Right cardiac atrium (tissue), 5 donors: ENCODE measurements around the gene TTN. TPM values are rescaled to one million over a fixed set of nuclear protein-coding genes. Genes with fewer than 3 reads are reported as not detected.

Source experiments
- ATAC-seq, 2 donors: fragments of 200-7000 bp; cut with Tn5 transposase; one replicate each; pipeline versions ENCODE4 v1.8.0 to v1.9.1; 2020; ENCODE audit warnings: moderate library complexity in 2 of 2, mild to moderate bottlenecking in 1 of 2
- DNase-seq, 3 donors: peaks; one replicate each; pipeline ENCODE4 v3.0.0-alpha.2; 2020
- H3K27ac ChIP-seq: one replicate; pipeline ENCODE4 v1.5.1; 2013; ENCODE audit warnings: mild to moderate bottlenecking, low read length, control low read depth, moderate library complexity
- H3K27me3 ChIP-seq: one replicate; pipeline ENCODE4 v1.6.1; 2013; ENCODE audit not compliant: control insufficient read depth, insufficient read depth
- H3K4me1 ChIP-seq: one replicate; pipeline ENCODE4 v1.6.1; 2013; ENCODE audit warnings: low read length; ENCODE audit not compliant: control insufficient read depth, insufficient read depth
- H3K4me3 ChIP-seq: one replicate; pipeline ENCODE4 v1.5.1; 2013; ENCODE audit warnings: low read length, control low read depth
- H3K9me3 ChIP-seq: one replicate; pipeline ENCODE4 v1.6.1; 2013; ENCODE audit warnings: low read length; ENCODE audit not compliant: control insufficient read depth
- WGBS: extraction: QIAGEN DNeasy Blood & Tissue Kit; methylation state at CpG from one replicate; pipeline ENCODE4 v1.1.7; 2013; 5-methylcytosine and 5-hydroxymethylcytosine counted together
- intact Hi-C, 4 donors: fragments of 100-400 bp; cut with DNase I; formaldehyde crosslinking; loops; one replicate each; pipeline versions ENCODE4 v1.11.0 to v1.14.0; 2022 to 2023
- polyA plus RNA-seq: library from polyadenylated mRNA; stranded (reverse); fragments of 200-250 nt; gene quantifications from one replicate; pipeline ENCODE4 v1.2.3, GENCODE V29; 2013
- total RNA-seq, 4 donors: library from RNA; stranded (reverse); fragmentation: NEBNext Ultra II Directional; extraction: Animal tissue kit (Norgen Biotek cat#: 25700); gene quantifications; one replicate each; pipeline ENCODE4 v1.2.1, GENCODE V29; 2021
- donor health status: healthy with polysubstance abuse.
- donor health status: DM: no; HTN: yes; CAD: no.
- donor health status: DM: no; HTN: no; CAD: no.
- donor health status: DM: no; HTN: yes; CAD: no; lungs with severe emphysema.
- donor health status: DM: yes; HTN: yes; CAD: no.

Gene TTN
- total and polyA plus RNA-seq, 5 donors: 266 to 2,179 (median 1,828) TPM

GRCh38 chr2:178478439-178479274, 328.6 kb downstream of the TTN start, which contains the start of gene FKBP7:
Gene FKBP7 (minus strand): TSS chr2:178478600. CDS start chr2:178478499, 101 bp downstream.
- intact Hi-C loops: loop anchor here in 1 of 4 donors (2.0 kb wide), 1 partner anchor 28 kb away; the partner anchor contains the start of genes PJVK and PRKRA
- peak; percentile 90 to 96 (median 95) for DNase-seq
- ATAC-seq: peak; percentile 90 to 91
- WGBS: 2% methylated on average over 56 of the region's 56 CpGs
- Histone ChIP-seq H3K4me1 (peaks cover 9% of the 10 kb centered on the region), H3K27ac (peak within 1 kb of the TSS; percentile 99), H3K4me3 (peak within 1 kb of the TSS; percentile 92), H3K9me3 (no peaks in the 10 kb centered on the region), H3K27me3 (no peaks in the 10 kb centered on the region)

- H3K27ac ChIP-seq: peak overlapping the region; percentile 99
- H3K4me3 ChIP-seq: peak overlapping the region; percentile 92
- ATAC-seq (no peak), DNase-seq (peak in 1 of 3 donors; percentile 53)
- peaks cover 9% of the 10 kb centered on the region for H3K4me1 ChIP-seq
- intact Hi-C loops: loop anchor here in 1 of 4 donors (2.0 kb wide), 1 partner anchor 27 kb away; the partner anchor contains the start of genes PJVK and PRKRA
- H3K9me3 ChIP-seq: no peaks in the 10 kb centered on the region
- WGBS: under 1% methylated on average over 10 of the region's 10 CpGs
- H3K27me3 ChIP-seq: no peaks in the 10 kb centered on the region
These were observed 329.1 kb downstream of the TTN start for GRCh38 chr2:178478130-178478438.

GRCh38 chr2:178477443-178478129, 329.6 kb downstream of the TTN start:
- no peaks in the 10 kb centered on the region for H3K27me3 ChIP-seq
- H3K27ac ChIP-seq: no peak overlapping the region
- no peak for DNase-seq
- no peaks in the 10 kb centered on the region for H3K9me3 ChIP-seq
- peak overlapping the region; percentile 92 for H3K4me3 ChIP-seq
- no peak for ATAC-seq
- 11% methylated on average over 3 of the region's 3 CpGs for WGBS
- intact Hi-C loops: loop anchor here in 1 of 4 donors (2.0 kb wide), 1 partner anchor 27 kb away; the partner anchor contains the start of genes PJVK and PRKRA
- H3K4me1 ChIP-seq: peaks cover 5% of the 10 kb centered on the region

- intact Hi-C loops: no loop called here
- no peak for ATAC-seq
- no peak overlapping the region for H3K27ac ChIP-seq
- no peak for DNase-seq
- H3K4me1 ChIP-seq: peaks cover 2% of the 10 kb centered on the region
- no peak overlapping the region for H3K4me3 ChIP-seq
- H3K9me3 ChIP-seq: no peaks in the 10 kb centered on the region
- no peaks in the 10 kb centered on the region for H3K27me3 ChIP-seq
These were observed 330.7 kb downstream of the TTN start for GRCh38 chr2:178476477-178476876.

Other genes starting within 250 kb of the TTN start
- 100 to 1,000 TPM in 1 of 4 donors, 10 to 100 TPM in 3; 67.5 to 128 (median 80.2) TPM for gene CCDC141, start 242.7 kb upstream of the TTN start, total RNA-seq
- gene CCDC141, start 242.7 kb upstream of the TTN start, polyA plus RNA-seq: 18.1 TPM